ENCODE data around the gene SCYL1. TPM values are rescaled to one million over a fixed set of nuclear protein-coding genes. Genes with fewer than 3 reads are reported as not detected.

Gene SCYL1
- total and polyA plus RNA-seq, 7 donors, result 57.3 to 100 (median 67.1) TPM

GRCh38 chr11:65503949-65504673, 20.8 kb upstream of the SCYL1 start:
- peak overlapping the region; percentile 73 to 92 (median 84) for H3K4me3 ChIP-seq
- H3K4me1 ChIP-seq, result peaks cover 0 to 38% (median 33%) of the 10 kb centered on the region in 4 donors
- peak; percentile 56 for DNase-seq
- no peaks in the 10 kb centered on the region for H3K27me3 ChIP-seq
- H3K36me3 ChIP-seq, result peaks cover 49 to 63% (median 53%) of the 10 kb centered on the region in 4 donors
- H3K27ac ChIP-seq, result peak overlapping the region; percentile 92 to 100 (median 97)
- intact Hi-C loops (cut with DNase I), result loop anchor here (10.0 kb wide), 1 partner anchor 209 kb away; no protein-coding TSS in a partner anchor
- WGBS, 2 donors, result 1 to 2% methylated on average over 3 of the region's 3 CpGs
- TF ChIP-seq POLR2AphosphoS5 (IDR thresholded peaks at IDR 0.05) (peak; percentile 78 to 90 (median 85)), POLR2A (IDR thresholded peaks at IDR 0.05) (peak; percentile 47 to 68), EP300 (IDR thresholded peaks at IDR 0.05) (no peak), CTCF (IDR thresholded peaks at IDR 0.05) (no peak)
- no peaks in the 10 kb centered on the region for H3K9me3 ChIP-seq

- H3K27ac ChIP-seq, result peak overlapping the region; percentile 92 to 100 (median 97)
- intact Hi-C loops (cut with DNase I), result loop anchor here (10.0 kb wide), 1 partner anchor 210 kb away; no protein-coding TSS in a partner anchor
- peaks cover 0 to 38% (median 33%) of the 10 kb centered on the region in 4 donors for H3K4me1 ChIP-seq
- no peaks in the 10 kb centered on the region for H3K27me3 ChIP-seq
- WGBS, 2 donors, result 2 to 10% methylated on average over 8 of the region's 8 CpGs
- no peak for TF ChIP-seq EP300 (IDR thresholded peaks at IDR 0.05)
- TF ChIP-seq POLR2AphosphoS5 (IDR thresholded peaks at IDR 0.05), result peak in 3 of 4 donors; percentile 67 to 68 (median 67)
- peak; percentile 59 for DNase-seq
- no peaks in the 10 kb centered on the region for H3K9me3 ChIP-seq
- H3K36me3 ChIP-seq, result peaks cover 49 to 63% (median 53%) of the 10 kb centered on the region in 4 donors
- H3K4me3 ChIP-seq, result peak overlapping the region; percentile 73 to 92 (median 84)
Measured at GRCh38 chr11:65504674-65505465, 20.0 kb upstream of the SCYL1 start.

- H3K36me3 ChIP-seq, result peaks cover 49 to 59% (median 52%) of the 10 kb centered on the region in 4 donors
- TF ChIP-seq CTCF (IDR thresholded peaks at IDR 0.05) (no peak), POLR2A (IDR thresholded peaks at IDR 0.05) (peak in 1 of 2 donors; percentile 21), POLR2AphosphoS5 (IDR thresholded peaks at IDR 0.05) (peak; percentile 85 to 94 (median 88)), EP300 (IDR thresholded peaks at IDR 0.05) (no peak)
- intact Hi-C loops (cut with DNase I), result loop anchor here (2.0 to 10.0 kb wide), 2 partner anchors 35 to 211 kb away; no protein-coding TSS in a partner anchor
- no peaks in the 10 kb centered on the region for H3K27me3 ChIP-seq
- H3K4me1 ChIP-seq, result peaks cover 0 to 44% (median 36%) of the 10 kb centered on the region in 4 donors
- peak overlapping the region; percentile 73 to 92 (median 84) for H3K4me3 ChIP-seq
- H3K9me3 ChIP-seq, result no peaks in the 10 kb centered on the region
- whole genome bisulfite sequencing, 2 donors, result 11 to 23% methylated on average over 12 of the region's 12 CpGs
- peak; percentile 70 for DNase-seq
- peak overlapping the region; percentile 92 to 100 (median 97) for H3K27ac ChIP-seq
Measured at GRCh38 chr11:65505466-65506289, 19.2 kb upstream of the SCYL1 start.

GRCh38 chr11:65506290-65506771, 18.6 kb upstream of the SCYL1 start:
- H3K4me3 ChIP-seq, result peak overlapping the region; percentile 73 to 92 (median 84)
- H3K4me1 ChIP-seq, result peaks cover 0 to 44% (median 36%) of the 10 kb centered on the region in 4 donors
- peak; percentile 82 for DNase-seq
- WGBS, 2 donors, result 18 to 36% methylated on average over 4 of the region's 4 CpGs
- H3K27me3 ChIP-seq, result no peaks in the 10 kb centered on the region
- H3K27ac ChIP-seq, result peak overlapping the region; percentile 92 to 100 (median 97)
- no peaks in the 10 kb centered on the region for H3K9me3 ChIP-seq
- peaks cover 46 to 52% (median 49%) of the 10 kb centered on the region in 4 donors for H3K36me3 ChIP-seq
- intact Hi-C loops (cut with DNase I), result loop anchor here (2.0 to 10.0 kb wide), 2 partner anchors 36 to 212 kb away; no protein-coding TSS in a partner anchor
- peak in 1 of 2 donors; percentile 10 for TF ChIP-seq POLR2A (IDR thresholded peaks at IDR 0.05)
- no peak for TF ChIP-seq CTCF (IDR thresholded peaks at IDR 0.05)
- TF ChIP-seq EP300 (IDR thresholded peaks at IDR 0.05), result no peak
- peak in 2 of 4 donors; percentile 2 to 50 for TF ChIP-seq POLR2AphosphoS5 (IDR thresholded peaks at IDR 0.05)
